Uterus (tissue), 4 donors: ENCODE results near the gene CTNND2. TPM values are rescaled to one million over a fixed set of nuclear protein-coding genes. Genes with fewer than 3 reads are reported as not detected.

Source experiments
- DNase-seq, 2 donors: peaks; one replicate each; pipeline ENCODE4 v3.0.0-alpha.2; 2019 to 2020
- H3K27ac ChIP-seq, 2 donors: fragments of 200-600 bp; sonication (generic); 1 replicate in 1 of 2; 2 replicates in 1 of 2; pipeline ENCODE4 v1.5.1; 2016 to 2018
- H3K27me3 ChIP-seq, 2 donors: fragments of 200-600 bp; sonication (generic); one replicate each; pipeline ENCODE4 v1.5.1; 2018 to 2019; ENCODE audit warnings: control low read depth in 1 of 2
- H3K36me3 ChIP-seq, 2 donors: fragments of 200-600 bp; sonication (generic); one replicate each; pipeline ENCODE4 v1.5.1; 2019; ENCODE audit warnings: control low read depth in 1 of 2
- H3K4me1 ChIP-seq, 2 donors: fragments of 200-600 bp; sonication (generic); one replicate each; pipeline ENCODE4 v1.5.1; 2018 to 2019; ENCODE audit warnings: control low read depth in 1 of 2
- H3K4me3 ChIP-seq, 2 donors: fragments of 200-600 bp; sonication (generic); 1 replicate in 1 of 2; 2 replicates in 1 of 2; pipeline ENCODE4 v1.5.1; 2018 to 2019; ENCODE audit warnings: mild to moderate bottlenecking in 1 of 2
- H3K9me3 ChIP-seq, 2 donors: fragments of 200-600 bp; sonication (generic); one replicate each; pipeline ENCODE4 v1.5.1; 2019; ENCODE audit warnings: control low read depth in 1 of 2
- CTCF ChIP-seq, 4 experiments: fragments of 200-600 bp in 2 of 4; fragments of 450-650 bp in 2 of 4; sonication (generic) in 2 of 4; IDR thresholded peaks; one replicate each; pipeline ENCODE4 v1.5.1; 2016 to 2019; ENCODE audit warnings: antibody characterized with exemption in 4 of 4, mild to moderate bottlenecking in 2 of 4, moderate library complexity in 1 of 4
- POLR2A ChIP-seq, 2 donors: fragments of 450-650 bp; IDR thresholded peaks; one replicate each; pipeline ENCODE4 v1.6.1; 2016; ENCODE audit warnings: antibody characterized with exemption in 2 of 2, mild to moderate bottlenecking in 1 of 2, moderate library complexity in 1 of 2
- intact Hi-C: fragments of 100-400 bp; cut with DNase I; formaldehyde crosslinking; loops from one replicate; pipeline ENCODE4 v1.15.1; 2023; ENCODE audit warnings: low total_unique reads
- total RNA-seq, 4 donors: library from RNA; depleted of rRNA in 3 of 4; stranded (reverse); fragments of >200 nt in 3 of 4; gene quantifications; one replicate each; pipeline versions ENCODE4 v1.1.0 to v1.2.4, GENCODE V29; 2014 to 2023
- donor health status: DM: yes; HTN: yes; CAD: no.

CTNND2 gene
- total RNA-seq, 4 donors from 2014 or later = 0.49 to 1.2 TPM; not detected in 2

GRCh38 chr5:11733185-11733839 is 170.9 kb downstream of the CTNND2 start:
- TF ChIP-seq POLR2A (IDR thresholded peaks at IDR 0.05) = no peak
- TF ChIP-seq CTCF (IDR thresholded peaks at IDR 0.05) = no peak
- Histone ChIP-seq H3K27me3 (no peaks in the 10 kb centered on the region), H3K4me1 (no peaks in the 10 kb centered on the region), H3K9me3 (no peaks in the 10 kb centered on the region), H3K4me3 (no peak overlapping the region), H3K27ac (no peak overlapping the region), H3K36me3 (no peaks in the 10 kb centered on the region)
- no peak for DNase-seq
- intact Hi-C loops = no loop called here

GRCh38 chr5:11724940-11725339 is 179.3 kb downstream of the CTNND2 start:
- no peak for TF ChIP-seq POLR2A (IDR thresholded peaks at IDR 0.05)
- TF ChIP-seq CTCF (IDR thresholded peaks at IDR 0.05) = no peak
- H3K9me3 ChIP-seq = no peaks in the 10 kb centered on the region
- no peak for DNase-seq
- no peak overlapping the region for H3K27ac ChIP-seq
- no peak overlapping the region for H3K4me3 ChIP-seq
- no peaks in the 10 kb centered on the region for H3K36me3 ChIP-seq
- no peaks in the 10 kb centered on the region for H3K4me1 ChIP-seq
- intact Hi-C loops = no loop called here
- H3K27me3 ChIP-seq = no peaks in the 10 kb centered on the region

GRCh38 chr5:11719888-11720481 is 184.3 kb downstream of the CTNND2 start:
- Histone ChIP-seq H3K9me3 (no peaks in the 10 kb centered on the region), H3K4me3 (no peak overlapping the region), H3K36me3 (no peaks in the 10 kb centered on the region), H3K27ac (no peak overlapping the region), H3K27me3 (no peaks in the 10 kb centered on the region), H3K4me1 (no peaks in the 10 kb centered on the region)
- no peak for TF ChIP-seq POLR2A (IDR thresholded peaks at IDR 0.05)
- TF ChIP-seq CTCF (IDR thresholded peaks at IDR 0.05) = no peak
- intact Hi-C loops = no loop called here
- no peak for DNase-seq

- H3K4me1 ChIP-seq = no peaks in the 10 kb centered on the region
- no peaks in the 10 kb centered on the region for H3K9me3 ChIP-seq
- no peak overlapping the region for H3K27ac ChIP-seq
- no peak for DNase-seq
- H3K36me3 ChIP-seq = no peaks in the 10 kb centered on the region
- no peak overlapping the region for H3K4me3 ChIP-seq
- no peak for TF ChIP-seq POLR2A (IDR thresholded peaks at IDR 0.05)
- no peak for TF ChIP-seq CTCF (IDR thresholded peaks at IDR 0.05)
- no peaks in the 10 kb centered on the region for H3K27me3 ChIP-seq
- intact Hi-C loops = no loop called here
Observed at GRCh38 chr5:11715461-11716196, 188.6 kb downstream of the CTNND2 start.

GRCh38 chr5:11711932-11712331 is 192.3 kb downstream of the CTNND2 start:
- H3K9me3 ChIP-seq = no peaks in the 10 kb centered on the region
- no peak overlapping the region for H3K27ac ChIP-seq
- no peaks in the 10 kb centered on the region for H3K36me3 ChIP-seq
- H3K4me3 ChIP-seq = no peak overlapping the region
- DNase-seq = no peak
- no peak for TF ChIP-seq CTCF (IDR thresholded peaks at IDR 0.05)
- TF ChIP-seq POLR2A (IDR thresholded peaks at IDR 0.05) = no peak
- no peaks in the 10 kb centered on the region for H3K4me1 ChIP-seq
- H3K27me3 ChIP-seq = no peaks in the 10 kb centered on the region
- intact Hi-C loops = no loop called here
